Head of caudate nucleus (tissue), 42 donors: Measurements from ENCODE around the gene PITPNC1.
"Not testable (repeated sequence)": the region's sequence is repeated elsewhere in the genome, so short reads cannot be mapped to it uniquely, and the experiment has no call there.

Experiments
- DNase-seq, 42 donors: peaks; one replicate each; pipeline versions ENCODE4 v3.0.0 to v3.0.0-alpha.2; 2020 to 2021; ENCODE audit warnings: mixed read lengths in 7 of 42
- intact Hi-C: fragments of 100-400 bp; cut with DNase I; formaldehyde crosslinking; loops from one replicate; pipeline ENCODE4 v1.15.0; 2022

Gene PITPNC1

DNA sequence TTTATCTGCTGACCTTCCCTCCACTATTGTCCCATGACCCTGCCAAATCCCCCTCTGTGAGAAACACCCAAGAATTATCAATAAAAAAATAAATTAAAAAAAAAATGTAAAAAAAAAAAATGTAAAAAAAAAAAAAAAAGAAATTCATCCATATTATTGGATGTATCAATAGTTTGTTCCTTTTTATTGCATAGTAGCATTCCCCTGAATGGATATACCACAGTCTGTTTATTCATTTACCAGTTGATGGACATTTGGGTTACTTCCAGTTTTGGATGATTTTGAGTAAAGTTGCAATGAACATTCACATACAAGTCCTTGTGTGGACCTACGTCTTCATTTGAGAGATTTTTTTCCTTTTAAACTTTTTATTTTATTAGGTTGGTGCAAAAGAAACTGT lies 94.0 kb downstream of the PITPNC1 start:
- no peak for DNase-seq
- intact Hi-C loops, result loop anchor here (5.0 kb wide), 1 partner anchor 94 kb away; the partner anchor contains the start of gene PITPNC1

DNA sequence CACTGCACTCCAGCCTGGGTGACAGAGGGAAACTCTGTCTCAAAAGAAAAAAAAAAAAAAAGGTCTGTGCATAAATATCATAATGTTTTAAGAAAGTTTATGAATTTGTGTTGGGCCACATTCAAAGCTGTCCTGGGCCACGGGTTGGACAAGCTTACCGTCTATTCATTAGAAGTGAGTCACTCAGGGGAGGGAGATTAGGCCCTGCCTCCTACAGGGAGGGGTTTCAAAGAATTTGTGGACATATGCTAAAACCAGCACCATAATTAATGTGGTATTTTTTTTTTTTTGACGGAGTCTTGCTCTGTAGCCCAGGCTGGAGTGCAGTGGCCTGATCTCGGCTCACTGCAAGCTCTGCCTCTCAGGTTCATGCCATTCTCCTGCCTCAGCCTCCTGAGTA lies 95.5 kb downstream of the PITPNC1 start:
- intact Hi-C loops, result loop anchor here (5.0 kb wide), 1 partner anchor 95 kb away; the partner anchor contains the start of gene PITPNC1
- DNase-seq, result peak in 3 of 42 donors; percentile 11 to 36 (median 23)

DNA sequence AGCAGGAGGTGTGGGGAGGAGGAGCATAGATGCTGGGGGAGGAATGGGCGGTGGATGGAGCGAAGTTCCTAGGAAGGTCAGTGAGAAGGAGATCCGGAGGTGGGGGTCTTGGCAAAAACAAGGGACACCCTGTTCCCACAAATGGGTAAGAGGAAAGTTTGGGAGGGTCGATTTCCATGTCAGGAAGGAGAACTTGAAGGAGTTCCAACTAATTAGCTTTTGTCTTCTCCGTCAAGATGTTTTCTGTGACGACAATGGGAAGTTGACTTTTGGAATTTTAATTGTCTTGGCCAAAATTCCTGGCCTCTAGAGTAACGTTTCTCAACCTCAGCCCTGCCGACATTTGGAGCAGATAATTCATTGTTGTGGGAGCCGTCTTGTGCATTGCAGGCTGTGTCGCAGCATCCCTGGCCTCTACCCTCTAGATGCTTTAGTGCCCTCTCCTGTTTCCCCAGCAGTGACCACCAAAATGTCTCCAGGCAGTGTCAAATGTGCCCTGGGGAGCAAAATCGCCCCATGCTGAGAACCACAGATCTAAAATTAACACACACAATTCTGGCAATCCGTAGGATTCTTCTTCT lies 97.1 kb downstream of the PITPNC1 start:
- DNase-seq, result peak in 2 of 42 donors; percentile 13 to 37
- intact Hi-C loops, result loop anchor here (5.0 kb wide), 1 partner anchor 97 kb away; the partner anchor contains the start of gene PITPNC1

DNA sequence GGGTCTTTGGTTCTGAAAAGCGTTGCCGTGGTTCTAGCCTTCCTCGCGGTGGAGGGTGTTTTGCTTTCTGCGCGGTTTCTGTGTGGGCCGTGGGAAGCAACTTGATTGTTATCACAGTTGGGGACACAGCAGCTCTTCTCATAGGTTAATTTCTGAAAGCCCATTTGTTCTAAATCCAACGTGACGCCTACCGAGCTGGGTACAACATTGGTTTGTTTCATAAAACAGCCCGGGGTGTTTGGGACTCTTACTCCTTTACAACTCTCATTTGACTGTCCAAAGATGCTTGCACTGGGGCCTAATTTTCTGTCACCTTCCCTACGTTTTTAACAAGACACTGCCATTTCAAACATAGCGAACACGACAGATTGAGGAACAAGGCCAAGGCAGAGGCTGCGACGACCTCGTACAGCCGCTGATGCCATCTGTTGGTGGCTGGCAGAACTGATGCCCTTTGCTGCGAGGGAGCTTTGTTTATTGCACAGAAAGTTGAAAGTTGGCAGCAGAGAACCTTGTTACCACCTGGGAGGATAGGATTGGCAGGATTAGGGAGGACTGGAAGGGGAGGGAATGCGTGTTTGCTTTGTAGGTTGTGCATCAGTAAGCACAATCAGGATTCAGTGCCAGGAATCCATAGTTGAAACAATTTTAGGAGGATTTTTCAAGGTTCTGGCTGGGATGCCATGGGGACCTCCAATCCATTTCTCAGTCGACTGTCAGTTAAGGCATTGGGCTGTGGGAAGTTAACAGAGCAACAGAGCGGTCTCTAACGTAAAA lies 98.3 kb downstream of the PITPNC1 start:
- DNase-seq, result peak; percentile 71 to 94 (median 86)
- intact Hi-C loops, result no loop called here

- no peak for DNase-seq
- intact Hi-C loops, result no loop called here
Observed at GRCh38 chr17:67476787-67477335, 99.8 kb downstream of the PITPNC1 start.

DNA sequence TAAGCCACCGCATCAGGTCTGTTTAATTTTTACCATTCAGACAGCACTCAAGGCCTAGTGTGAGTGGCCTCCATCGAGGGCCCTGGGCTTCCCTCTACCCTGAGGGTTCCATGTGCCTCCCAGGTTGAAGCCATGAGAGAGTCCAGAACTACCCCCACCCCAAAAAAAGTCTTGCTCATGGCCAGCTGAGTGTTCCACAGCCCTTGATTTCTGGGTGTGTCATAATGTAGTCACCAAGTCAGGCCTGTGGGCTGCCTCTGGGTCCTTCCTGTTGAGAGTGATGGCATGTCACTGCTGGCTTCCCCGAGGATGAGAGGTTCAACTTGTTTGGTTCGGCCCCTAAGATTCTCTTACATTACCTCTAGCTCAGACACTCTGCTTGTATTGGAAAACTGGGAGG lies 100.6 kb downstream of the PITPNC1 start:
- intact Hi-C loops, result no loop called here
- no peak for DNase-seq

DNA sequence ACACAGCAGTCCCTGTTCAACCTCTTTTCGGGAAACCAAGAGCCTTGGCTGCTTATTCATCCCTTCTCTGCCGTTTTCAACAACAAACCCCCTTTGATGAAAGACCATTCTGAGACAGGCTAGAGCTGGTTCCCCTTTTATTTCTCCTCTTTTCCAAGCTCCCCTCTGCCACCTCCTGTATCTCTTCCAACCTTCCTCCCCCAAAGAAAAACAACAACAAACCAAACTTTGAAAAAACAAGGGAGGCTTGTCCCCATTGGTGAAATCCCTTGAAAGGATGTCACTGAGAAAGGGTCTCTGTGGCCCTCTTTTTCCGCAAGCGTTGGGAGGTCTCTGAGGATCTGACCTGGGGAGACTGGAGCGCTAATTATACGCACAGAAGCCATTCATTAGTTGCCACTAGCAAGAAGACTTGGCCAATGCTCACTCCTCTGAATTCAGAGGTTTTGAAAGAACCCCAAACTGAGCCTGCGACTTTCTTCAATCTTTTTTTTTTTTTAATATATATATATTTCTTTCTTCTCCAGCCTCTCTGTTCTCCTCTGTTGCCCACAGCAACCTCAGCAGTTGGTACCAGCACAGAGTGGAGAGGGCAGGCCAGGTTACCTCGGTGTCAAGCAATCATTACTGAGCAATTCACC lies 101.4 kb downstream of the PITPNC1 start:
- intact Hi-C loops, result no loop called here
- peak in 19 of 42 donors; percentile 13 to 79 (median 45) for DNase-seq

DNA sequence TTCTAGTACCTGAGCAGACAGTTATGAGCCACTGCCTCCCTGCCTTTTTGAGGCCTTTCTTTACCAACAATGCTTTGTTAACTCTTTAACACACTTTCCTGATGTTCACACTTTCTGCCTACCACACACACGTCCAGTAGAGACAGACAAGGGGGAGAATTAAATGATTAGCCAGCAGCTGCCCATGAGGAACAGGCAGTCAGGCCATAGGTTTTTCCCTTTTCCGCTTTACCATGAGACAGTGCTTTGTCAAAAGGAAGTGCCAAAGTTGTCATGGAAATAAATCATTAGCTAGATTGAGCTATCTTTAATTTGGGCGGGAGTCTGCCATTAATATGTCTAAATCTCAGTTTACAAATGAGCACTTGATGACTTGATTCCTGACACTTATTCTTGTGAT lies 102.1 kb downstream of the PITPNC1 start:
- DNase-seq, result no peak
- intact Hi-C loops, result no loop called here

DNA sequence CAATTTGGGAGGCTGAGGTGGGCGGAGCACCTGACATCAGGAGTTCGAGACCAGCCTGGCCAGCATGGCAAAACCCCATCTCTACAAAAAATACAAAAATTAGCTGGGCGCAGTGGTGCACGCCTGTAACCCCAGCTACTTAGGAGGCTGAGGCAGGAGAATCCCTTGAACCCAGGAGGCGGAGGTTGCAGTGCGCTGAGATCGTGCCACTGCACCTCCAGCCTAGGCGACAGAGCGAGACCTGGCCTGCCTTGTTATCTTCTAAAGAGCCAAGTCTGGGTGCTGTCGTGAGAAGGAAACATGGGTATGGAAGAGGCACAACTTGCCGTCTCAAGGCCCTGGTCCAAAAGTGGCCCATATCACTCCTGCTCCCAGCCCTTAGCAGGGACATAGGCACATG lies 103.9 kb downstream of the PITPNC1 start:
- peak in 1 of 42 donors; percentile 28 for DNase-seq
- intact Hi-C loops, result not testable (repeated sequence)

- intact Hi-C loops, result no loop called here
Observed at GRCh38 chr17:67481808-67482207, 104.7 kb downstream of the PITPNC1 start.

DNA sequence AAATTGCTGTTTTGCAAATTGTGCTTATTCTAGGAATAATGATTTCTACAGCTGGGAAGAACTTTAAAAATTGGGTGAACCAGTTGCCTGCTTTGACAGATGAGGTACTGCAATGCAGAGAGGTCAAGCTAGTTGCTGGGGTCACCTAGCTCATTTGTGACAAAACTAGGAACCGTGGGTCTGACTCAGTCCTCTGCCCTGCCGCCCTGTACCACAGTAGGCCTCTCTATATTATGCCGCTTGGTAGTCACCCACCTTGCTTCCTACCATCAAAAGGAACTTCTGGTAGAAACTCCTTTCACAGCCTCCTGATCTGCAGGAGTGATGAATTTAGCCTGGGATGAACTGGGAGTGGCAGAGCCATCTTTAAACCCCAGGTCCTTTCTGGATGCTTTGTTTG lies 105.7 kb downstream of the PITPNC1 start:
- no peak for DNase-seq
- intact Hi-C loops, result no loop called here

More at GRCh38 chr17:67481808-67482207, 104.7 kb downstream of the PITPNC1 start:
- DNase-seq, result no peak

- intact Hi-C loops, result no loop called here
- no peak for DNase-seq
Observed at GRCh38 chr17:67484261-67484660, 107.2 kb downstream of the PITPNC1 start.

GRCh38 chr17:67485666-67486065 lies 108.6 kb downstream of the PITPNC1 start:
- intact Hi-C loops, result no loop called here
- DNase-seq, result no peak

GRCh38 chr17:67487506-67487905 lies 110.4 kb downstream of the PITPNC1 start:
- intact Hi-C loops, result no loop called here
- DNase-seq, result peak in 2 of 42 donors; percentile 16 to 64

GRCh38 chr17:67488161-67488560 lies 111.1 kb downstream of the PITPNC1 start:
- peak in 35 of 42 donors; percentile 23 to 81 (median 51) for DNase-seq
- intact Hi-C loops, result no loop called here

GRCh38 chr17:67488768-67489167 lies 111.7 kb downstream of the PITPNC1 start:
- no peak for DNase-seq
- intact Hi-C loops, result no loop called here

GRCh38 chr17:67489273-67489672 lies 112.2 kb downstream of the PITPNC1 start:
- DNase-seq, result no peak
- intact Hi-C loops, result no loop called here

- intact Hi-C loops, result no loop called here
Observed at GRCh38 chr17:67490471-67490870, 113.4 kb downstream of the PITPNC1 start.

GRCh38 chr17:67491009-67491680 lies 114.1 kb downstream of the PITPNC1 start:
- intact Hi-C loops, result no loop called here
- DNase-seq, result peak; percentile 39 to 92 (median 74)

More at GRCh38 chr17:67490471-67490870, 113.4 kb downstream of the PITPNC1 start:
- DNase-seq, result no peak
